Measurements from ENCODE around the gene LSMEM2.
"Not testable (repeated sequence)": the region's sequence is repeated elsewhere in the genome, so short reads cannot be mapped to it uniquely, and the experiment has no call there.

The LSMEM2 gene

DNA sequence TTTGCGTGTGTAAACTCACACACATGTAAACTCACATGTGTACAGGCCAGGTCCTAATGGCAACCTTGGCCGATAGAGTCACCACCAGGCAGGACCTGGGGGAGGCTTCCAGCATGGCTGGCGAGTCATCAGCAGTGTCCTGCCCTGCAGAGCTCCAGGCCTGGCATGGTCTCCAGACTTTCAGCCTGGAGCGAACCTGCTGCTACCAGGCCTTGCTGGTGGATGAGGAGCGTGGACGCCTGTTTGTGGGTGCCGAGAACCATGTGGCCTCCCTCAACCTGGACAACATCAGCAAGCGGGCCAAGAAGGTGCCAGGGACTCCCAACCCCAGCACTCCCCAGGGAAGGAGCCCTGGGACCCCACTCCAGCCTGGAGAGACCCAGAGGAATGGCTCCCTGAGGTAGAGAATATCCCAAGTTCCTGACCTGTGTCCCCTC, 8.9 kb upstream of the LSMEM2 start:
- Mint-ChIP-seq H3K4me1 (peaks cover 16% of the 10 kb centered on the region), H3K27ac (ENCODE audit: low read depth) (no peak overlapping the region), H3K4me3 (no peak overlapping the region), H3K36me3 (ENCODE audit: insufficient read depth) (peaks cover 13% of the 10 kb centered on the region), H3K27me3 (peaks cover 22% of the 10 kb centered on the region), H3K9me3 (no peaks in the 10 kb centered on the region)
- DNase-seq (ENCODE audit: low spot score in 2 of 2) (no peak), ATAC-seq (replicated peaks; ENCODE audit: extremely low read depth, poor library complexity, severe bottlenecking) (no peak)

DNA sequence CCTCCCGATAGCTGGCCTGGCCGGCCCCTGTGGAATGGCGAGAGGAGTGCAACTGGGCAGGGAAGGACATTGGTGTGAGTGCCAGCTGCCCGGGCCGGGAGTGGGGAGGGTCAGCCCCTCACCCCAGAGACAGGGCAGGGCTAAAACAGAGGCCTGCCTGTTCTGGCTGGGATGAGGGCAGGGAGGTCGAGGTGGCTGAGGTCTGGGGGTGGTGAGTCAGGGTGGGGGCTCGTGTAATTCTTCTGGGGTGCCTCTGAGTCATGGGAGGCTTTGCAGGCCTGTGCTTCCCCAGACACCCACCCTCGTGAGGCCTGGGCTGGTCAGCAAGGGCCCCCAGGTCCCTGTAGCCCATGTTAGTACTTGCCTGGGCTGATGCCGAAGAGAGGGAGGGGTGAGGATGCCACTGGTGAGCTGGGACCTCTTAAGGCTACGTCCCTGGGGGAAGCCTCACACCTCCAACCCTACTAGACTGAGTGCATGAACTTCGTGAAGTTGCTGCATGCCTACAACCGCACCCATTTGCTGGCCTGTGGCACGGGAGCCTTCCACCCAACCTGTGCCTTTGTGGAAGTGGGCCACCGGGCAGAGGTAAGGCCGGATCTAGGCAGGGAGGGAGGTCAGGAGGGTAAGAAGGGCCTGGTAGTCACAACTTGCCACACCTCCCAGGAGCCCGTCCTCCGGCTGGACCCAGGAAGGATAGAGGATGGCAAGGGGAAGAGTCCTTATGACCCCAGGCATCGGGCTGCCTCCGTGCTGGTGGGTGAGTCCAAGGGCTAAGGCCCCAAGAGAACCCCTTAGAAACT, 8.3 kb upstream of the LSMEM2 start:
- H3K9me3 Mint-ChIP-seq = no peaks in the 10 kb centered on the region
- peaks cover 28% of the 10 kb centered on the region for H3K27me3 Mint-ChIP-seq
- H3K27ac Mint-ChIP-seq (ENCODE audit: low read depth) = no peak overlapping the region
- no peak overlapping the region for H3K4me3 Mint-ChIP-seq
- ATAC-seq (replicated peaks; ENCODE audit: extremely low read depth, poor library complexity, severe bottlenecking) (no peak), DNase-seq (ENCODE audit: low spot score in 2 of 2) (no peak)
- H3K36me3 Mint-ChIP-seq (ENCODE audit: insufficient read depth) = peaks cover 13% of the 10 kb centered on the region
- H3K4me1 Mint-ChIP-seq = peaks cover 18% of the 10 kb centered on the region

DNA sequence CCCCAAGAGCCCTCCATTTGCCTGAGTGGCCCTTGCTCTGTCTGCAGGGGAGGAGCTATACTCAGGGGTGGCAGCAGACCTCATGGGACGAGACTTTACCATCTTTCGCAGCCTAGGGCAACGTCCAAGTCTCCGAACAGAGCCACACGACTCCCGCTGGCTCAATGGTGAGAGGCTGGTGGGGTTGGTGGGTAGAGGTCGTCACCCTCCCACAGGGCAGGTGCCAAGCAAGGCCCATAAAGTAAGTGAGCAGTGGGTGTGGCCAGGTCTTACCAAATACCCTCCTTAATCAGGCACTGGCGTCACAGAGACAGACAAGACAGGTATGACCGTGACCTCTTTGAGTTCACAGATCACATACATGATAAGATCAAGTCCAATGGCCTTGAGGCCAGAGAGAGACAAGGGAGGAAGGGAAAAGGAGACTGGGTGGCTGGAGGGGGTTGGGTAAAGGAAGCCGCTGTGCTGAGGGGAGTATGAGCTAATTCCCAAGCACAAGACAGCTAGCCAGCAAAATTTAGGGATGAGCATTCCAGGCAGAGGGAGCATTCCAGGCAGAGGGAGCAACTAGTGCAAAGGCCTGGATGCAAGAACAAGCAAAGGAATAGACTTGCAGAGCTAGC, 7.5 kb upstream of the LSMEM2 start:
- Mint-ChIP-seq H3K36me3 (ENCODE audit: insufficient read depth) (peaks cover 13% of the 10 kb centered on the region), H3K4me1 (peaks cover 25% of the 10 kb centered on the region), H3K27ac (ENCODE audit: low read depth) (no peak overlapping the region), H3K27me3 (peaks cover 36% of the 10 kb centered on the region), H3K4me3 (no peak overlapping the region), H3K9me3 (no peaks in the 10 kb centered on the region)
- ATAC-seq (replicated peaks; ENCODE audit: extremely low read depth, poor library complexity, severe bottlenecking) (no peak), DNase-seq (ENCODE audit: low spot score in 2 of 2) (no peak)

DNA sequence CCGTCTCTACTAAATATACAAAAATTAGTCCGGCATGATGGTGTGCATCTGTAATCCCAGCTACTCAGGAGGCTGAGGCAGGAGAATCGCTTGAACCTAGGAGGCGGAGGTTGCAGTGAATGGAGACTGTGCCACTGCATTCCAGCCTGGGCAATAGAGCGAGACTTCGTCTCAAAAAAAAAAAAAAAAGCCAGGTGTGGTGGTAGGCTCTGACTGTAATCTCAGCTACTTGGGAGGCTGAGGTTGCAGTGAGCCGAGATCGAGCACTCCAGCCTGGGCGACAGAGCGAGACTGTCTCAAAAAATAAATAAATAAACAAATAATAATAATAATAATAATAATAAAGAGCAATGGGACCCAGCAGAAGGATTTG, 6.4 kb upstream of the LSMEM2 start:
- H3K27me3 Mint-ChIP-seq = peaks cover 42% of the 10 kb centered on the region
- H3K9me3 Mint-ChIP-seq; H3K4me3 Mint-ChIP-seq; H3K27ac Mint-ChIP-seq (ENCODE audit: low read depth); ATAC-seq (replicated peaks; ENCODE audit: extremely low read depth, poor library complexity, severe bottlenecking); DNase-seq (ENCODE audit: low spot score in 2 of 2): not testable (repeated sequence)
- peaks cover 25% of the 10 kb centered on the region for H3K4me1 Mint-ChIP-seq
- peaks cover 10% of the 10 kb centered on the region for H3K36me3 Mint-ChIP-seq (ENCODE audit: insufficient read depth)

DNA sequence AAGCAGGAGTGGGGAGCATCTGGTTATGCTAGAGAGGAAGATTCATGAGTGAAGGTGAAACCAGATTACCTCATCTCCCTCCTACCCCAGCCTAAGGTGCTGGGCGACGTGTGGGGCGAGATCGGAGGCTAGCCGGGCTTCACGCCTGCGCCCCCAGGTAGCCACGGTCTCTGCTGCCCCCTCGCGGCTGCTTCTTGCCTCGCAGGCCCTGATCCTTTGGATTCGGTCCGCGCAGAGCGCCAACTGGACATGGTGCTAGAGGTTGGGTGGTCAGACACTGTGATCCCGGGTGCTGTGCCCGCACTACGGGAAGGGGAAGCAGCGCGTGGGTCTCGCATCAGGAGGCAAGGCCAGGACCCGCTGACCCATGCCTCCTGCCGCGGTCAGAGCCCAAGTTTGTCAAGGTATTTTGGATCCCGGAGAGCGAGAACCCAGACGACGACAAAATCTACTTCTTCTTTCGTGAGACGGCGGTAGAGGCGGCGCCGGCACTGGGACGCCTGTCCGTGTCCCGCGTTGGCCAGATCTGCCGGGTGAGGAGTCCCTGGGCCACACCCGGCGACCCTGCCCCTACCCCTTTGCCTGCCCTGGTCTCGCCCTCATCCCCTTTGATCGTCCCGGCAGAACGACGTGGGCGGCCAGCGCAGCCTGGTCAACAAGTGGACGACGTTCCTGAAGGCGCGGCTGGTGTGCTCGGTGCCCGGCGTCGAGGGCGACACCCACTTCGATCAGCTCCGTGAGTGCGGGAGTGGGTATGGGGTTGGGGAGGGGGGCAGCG, 5.8 kb upstream of the LSMEM2 start:
- Mint-ChIP-seq H3K4me1 (peaks cover 25% of the 10 kb centered on the region), H3K27ac (ENCODE audit: low read depth) (no peak overlapping the region), H3K36me3 (ENCODE audit: insufficient read depth) (peaks cover 10% of the 10 kb centered on the region), H3K9me3 (no peaks in the 10 kb centered on the region), H3K4me3 (peak overlapping the region; percentile 67), H3K27me3 (peaks cover 47% of the 10 kb centered on the region)
- peak; percentile 76 to 93 for DNase-seq (ENCODE audit: low spot score in 2 of 2)
- peak; percentile 76 for ATAC-seq (replicated peaks; ENCODE audit: extremely low read depth, poor library complexity, severe bottlenecking)

DNA sequence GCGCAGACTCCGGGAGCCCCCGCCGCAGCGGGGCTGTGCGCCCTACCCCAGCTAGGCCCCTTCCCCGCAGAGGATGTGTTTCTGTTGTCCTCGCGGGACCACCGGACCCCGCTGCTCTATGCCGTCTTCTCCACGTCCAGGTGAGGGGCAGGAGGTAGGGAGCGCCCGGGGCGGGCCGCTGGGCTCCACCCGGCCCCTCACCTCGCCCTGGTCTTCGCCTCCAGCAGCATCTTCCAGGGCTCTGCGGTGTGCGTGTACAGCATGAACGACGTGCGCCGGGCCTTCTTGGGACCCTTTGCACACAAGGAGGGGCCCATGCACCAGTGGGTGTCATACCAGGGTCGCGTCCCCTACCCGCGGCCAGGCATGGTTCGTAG, 5.2 kb upstream of the LSMEM2 start:
- Mint-ChIP-seq H3K27ac (ENCODE audit: low read depth) (no peak overlapping the region), H3K4me3 (no peak overlapping the region)

DNA sequence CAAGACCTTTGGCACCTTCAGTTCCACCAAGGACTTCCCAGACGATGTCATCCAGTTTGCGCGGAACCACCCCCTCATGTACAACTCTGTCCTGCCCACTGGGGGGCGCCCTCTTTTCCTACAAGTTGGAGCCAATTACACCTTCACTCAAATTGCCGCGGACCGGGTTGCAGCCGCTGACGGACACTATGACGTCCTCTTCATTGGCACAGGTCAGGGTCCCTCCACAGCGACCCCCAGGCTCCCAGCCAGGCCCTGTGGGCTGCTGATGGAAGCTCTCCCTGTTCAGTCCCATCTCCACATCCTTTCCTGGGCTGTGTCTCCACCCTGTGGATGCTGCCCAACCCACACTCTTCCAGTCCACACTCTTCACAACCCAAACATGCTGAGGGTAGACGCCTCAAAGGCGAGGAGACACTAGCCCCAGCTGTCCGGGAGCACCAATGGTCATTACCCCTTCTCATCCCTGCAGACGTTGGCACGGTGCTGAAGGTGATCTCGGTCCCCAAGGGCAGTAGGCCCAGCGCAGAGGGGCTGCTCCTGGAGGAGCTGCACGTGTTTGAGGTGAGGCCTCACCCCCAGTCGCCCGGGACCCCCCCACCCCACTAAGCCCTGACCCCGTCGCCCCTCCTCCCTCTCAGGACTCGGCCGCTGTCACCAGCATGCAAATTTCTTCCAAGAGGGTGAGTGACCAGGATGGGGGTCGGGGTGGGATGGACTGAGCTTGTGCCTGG, 4.3 kb upstream of the LSMEM2 start:
- DNase-seq (ENCODE audit: low spot score in 2 of 2) (peak; percentile 62 to 70), ATAC-seq (replicated peaks; ENCODE audit: extremely low read depth, poor library complexity, severe bottlenecking) (peak; percentile 52)
- peak overlapping the region; percentile 32 for H3K4me3 Mint-ChIP-seq
- no peaks in the 10 kb centered on the region for H3K9me3 Mint-ChIP-seq
- peaks cover 25% of the 10 kb centered on the region for H3K4me1 Mint-ChIP-seq
- no peak overlapping the region for H3K27ac Mint-ChIP-seq (ENCODE audit: low read depth)
- peaks cover 53% of the 10 kb centered on the region for H3K27me3 Mint-ChIP-seq
- H3K36me3 Mint-ChIP-seq (ENCODE audit: insufficient read depth) = peaks cover 10% of the 10 kb centered on the region

More for the DNA sequence above, 5.2 kb upstream of the LSMEM2 start:
- ATAC-seq (replicated peaks; ENCODE audit: extremely low read depth, poor library complexity, severe bottlenecking) = no peak
- no peaks in the 10 kb centered on the region for H3K9me3 Mint-ChIP-seq
- no peak for DNase-seq (ENCODE audit: low spot score in 2 of 2)
- peaks cover 53% of the 10 kb centered on the region for H3K27me3 Mint-ChIP-seq
- peaks cover 25% of the 10 kb centered on the region for H3K4me1 Mint-ChIP-seq
- peaks cover 10% of the 10 kb centered on the region for H3K36me3 Mint-ChIP-seq (ENCODE audit: insufficient read depth)

DNA sequence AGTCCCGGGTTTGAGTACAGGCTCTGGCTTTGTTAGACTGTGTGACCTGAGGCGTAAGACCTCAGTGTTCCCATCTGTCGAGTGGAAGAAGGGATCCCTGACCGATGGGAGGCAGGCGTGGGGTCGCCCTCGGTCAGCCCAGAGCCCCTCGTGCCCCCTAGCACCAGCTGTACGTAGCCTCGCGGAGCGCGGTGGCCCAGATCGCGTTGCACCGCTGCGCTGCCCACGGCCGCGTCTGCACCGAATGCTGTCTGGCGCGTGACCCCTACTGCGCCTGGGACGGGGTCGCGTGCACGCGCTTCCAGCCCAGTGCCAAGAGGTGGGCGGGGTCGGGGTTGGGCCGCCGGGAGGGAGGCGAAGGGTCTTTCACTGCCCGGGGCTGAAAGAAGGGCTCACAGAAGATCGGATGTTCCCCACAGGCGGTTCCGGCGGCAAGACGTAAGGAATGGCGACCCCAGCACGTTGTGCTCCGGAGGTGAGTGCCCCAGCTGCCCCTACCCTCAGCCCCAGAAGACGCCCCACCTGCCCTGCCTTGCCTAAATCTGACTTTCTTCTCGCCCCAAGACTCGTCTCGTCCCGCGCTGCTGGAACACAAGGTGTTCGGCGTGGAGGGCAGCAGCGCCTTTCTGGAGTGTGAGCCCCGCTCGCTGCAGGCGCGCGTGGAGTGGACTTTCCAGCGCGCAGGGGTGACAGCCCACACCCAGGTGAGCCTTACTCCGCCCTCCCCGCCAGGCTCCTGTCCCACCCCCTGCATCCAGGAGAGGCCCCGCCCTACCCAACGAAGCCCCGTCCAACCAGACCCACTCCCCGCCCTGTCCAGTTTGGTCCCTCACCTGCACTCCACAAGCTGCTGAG, 3.5 kb upstream of the LSMEM2 start:
- no peak for ATAC-seq (replicated peaks; ENCODE audit: extremely low read depth, poor library complexity, severe bottlenecking)
- Mint-ChIP-seq H3K4me3 (peak overlapping the region; percentile 32), H3K36me3 (ENCODE audit: insufficient read depth) (peaks cover 10% of the 10 kb centered on the region), H3K4me1 (peaks cover 25% of the 10 kb centered on the region), H3K27me3 (peaks cover 53% of the 10 kb centered on the region), H3K27ac (ENCODE audit: low read depth) (no peak overlapping the region), H3K9me3 (no peaks in the 10 kb centered on the region)
- no peak for DNase-seq (ENCODE audit: low spot score in 2 of 2)

DNA sequence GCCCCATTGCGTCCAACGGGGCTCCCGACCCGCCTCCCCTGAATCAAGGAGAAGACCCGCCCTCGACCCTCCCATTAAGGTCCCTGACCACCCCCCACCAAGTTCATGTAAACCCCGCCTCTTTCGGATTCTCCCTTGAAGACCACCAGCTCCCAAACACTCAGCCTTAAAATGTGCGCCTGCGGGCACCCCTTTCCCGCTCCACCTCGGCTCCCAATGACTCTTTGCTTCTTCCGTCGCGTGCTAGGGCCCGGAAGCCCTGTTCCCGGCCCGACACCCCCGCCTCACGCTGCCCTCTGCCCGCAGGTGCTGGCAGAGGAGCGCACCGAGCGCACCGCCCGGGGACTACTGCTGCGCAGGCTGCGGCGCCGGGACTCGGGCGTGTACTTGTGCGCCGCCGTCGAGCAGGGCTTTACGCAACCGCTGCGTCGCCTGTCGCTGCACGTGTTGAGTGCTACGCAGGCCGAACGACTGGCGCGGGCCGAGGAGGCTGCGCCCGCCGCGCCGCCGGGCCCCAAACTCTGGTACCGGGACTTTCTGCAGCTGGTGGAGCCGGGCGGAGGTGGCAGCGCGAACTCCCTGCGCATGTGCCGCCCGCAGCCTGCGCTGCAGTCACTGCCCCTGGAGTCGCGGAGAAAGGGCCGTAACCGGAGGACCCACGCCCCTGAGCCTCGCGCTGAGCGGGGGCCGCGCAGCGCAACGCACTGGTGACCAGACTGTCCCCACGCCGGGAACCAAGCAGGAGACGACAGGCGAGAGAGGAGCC, 2.7 kb upstream of the LSMEM2 start:
- Mint-ChIP-seq H3K9me3 (no peaks in the 10 kb centered on the region), H3K4me3 (peak overlapping the region; percentile 32), H3K27me3 (peaks cover 53% of the 10 kb centered on the region), H3K36me3 (ENCODE audit: insufficient read depth) (peaks cover 10% of the 10 kb centered on the region), H3K4me1 (peaks cover 25% of the 10 kb centered on the region), H3K27ac (ENCODE audit: low read depth) (no peak overlapping the region)
- DNase-seq (ENCODE audit: low spot score in 2 of 2) (no peak), ATAC-seq (replicated peaks; ENCODE audit: extremely low read depth, poor library complexity, severe bottlenecking) (no peak)

DNA sequence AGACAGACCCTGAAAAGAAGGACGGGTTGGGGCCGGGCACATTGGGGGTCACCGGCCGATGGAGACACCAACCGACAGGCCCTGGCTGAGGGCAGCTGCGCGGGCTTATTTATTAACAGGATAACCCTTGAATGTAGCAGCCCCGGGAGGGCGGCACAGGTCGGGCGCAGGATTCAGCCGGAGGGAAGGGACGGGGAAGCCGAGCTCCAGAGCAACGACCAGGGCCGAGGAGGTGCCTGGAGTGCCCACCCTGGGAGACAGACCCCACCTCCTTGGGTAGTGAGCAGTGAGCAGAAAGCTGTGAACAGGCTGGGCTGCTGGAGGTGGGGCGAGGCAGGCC, 2.2 kb upstream of the LSMEM2 start:
- no peaks in the 10 kb centered on the region for H3K9me3 Mint-ChIP-seq
- DNase-seq (ENCODE audit: low spot score in 2 of 2) (no peak), ATAC-seq (replicated peaks; ENCODE audit: extremely low read depth, poor library complexity, severe bottlenecking) (no peak)
- H3K27ac Mint-ChIP-seq (ENCODE audit: low read depth) = no peak overlapping the region
- H3K36me3 Mint-ChIP-seq (ENCODE audit: insufficient read depth) = peaks cover 10% of the 10 kb centered on the region
- H3K4me3 Mint-ChIP-seq = no peak overlapping the region
- H3K27me3 Mint-ChIP-seq = peaks cover 53% of the 10 kb centered on the region
- peaks cover 25% of the 10 kb centered on the region for H3K4me1 Mint-ChIP-seq

DNA sequence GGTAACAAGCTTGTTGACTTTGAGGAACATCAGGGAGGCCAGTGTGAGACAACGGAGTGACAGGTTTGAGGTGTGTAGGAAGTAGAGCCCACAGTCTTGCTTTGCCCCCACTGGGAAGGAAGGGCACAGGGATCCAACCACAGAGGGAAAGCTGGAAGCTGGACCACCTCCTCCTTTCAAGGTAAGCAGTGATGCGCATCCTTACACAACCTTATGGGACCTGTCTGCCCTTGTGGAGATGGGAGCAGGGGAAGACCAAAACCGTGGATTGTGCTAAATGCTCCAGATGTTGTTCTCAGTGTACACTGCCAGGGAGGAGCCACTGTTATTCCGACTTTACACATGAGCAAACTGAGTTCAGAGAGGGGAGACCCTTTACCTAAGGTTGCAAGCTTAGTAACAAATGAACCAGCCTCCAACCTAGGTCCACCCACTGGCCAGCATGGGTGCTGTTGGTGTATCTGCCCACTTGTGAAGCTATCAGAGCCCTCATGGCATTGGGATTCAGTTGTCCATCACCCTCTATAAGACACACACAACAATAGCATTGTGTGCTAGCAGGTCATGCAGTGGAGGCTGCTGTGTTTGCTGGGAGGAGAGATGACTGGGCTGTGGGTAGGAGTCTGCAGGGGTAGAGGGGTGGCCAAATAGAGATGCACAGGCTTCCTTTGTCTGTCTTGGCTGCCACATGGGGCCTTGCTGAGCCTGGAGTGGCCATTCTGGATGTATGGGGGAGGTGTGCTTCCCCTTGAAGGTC, 586 bp upstream of the LSMEM2 start:
- H3K9me3 Mint-ChIP-seq = no peaks in the 10 kb centered on the region
- no peak overlapping the region for H3K4me3 Mint-ChIP-seq
- peaks cover 19% of the 10 kb centered on the region for H3K4me1 Mint-ChIP-seq
- H3K27me3 Mint-ChIP-seq = peaks cover 46% of the 10 kb centered on the region
- H3K36me3 Mint-ChIP-seq (ENCODE audit: insufficient read depth) = peaks cover 4% of the 10 kb centered on the region
- DNase-seq (ENCODE audit: low spot score in 2 of 2) (no peak), ATAC-seq (replicated peaks; ENCODE audit: extremely low read depth, poor library complexity, severe bottlenecking) (no peak)
- H3K27ac Mint-ChIP-seq (ENCODE audit: low read depth) = no peak overlapping the region
